Breast epithelium (tissue), 4 donors: ENCODE data around the gene EIF4G3. TPM values are rescaled to one million over a fixed set of nuclear protein-coding genes. Genes with fewer than 3 reads are reported as not detected.

Source experiments
- DNase-seq, 2 donors: peaks; one replicate each; pipeline ENCODE4 v3.0.0-alpha.2; 2019; ENCODE audit warnings: low spot score in 2 of 2
- H3K27ac ChIP-seq, 2 donors: fragments of 200-600 bp; sonication (generic) in 1 of 2; one replicate each; pipeline ENCODE4 v1.5.1; 2016 to 2019; ENCODE audit warnings: mild to moderate bottlenecking in 1 of 2
- H3K27me3 ChIP-seq, 2 donors: fragments of 200-600 bp; sonication (generic) in 1 of 2; one replicate each; pipeline versions ENCODE4 v1.5.1 to v1.6.0; 2017 to 2019; ENCODE audit warnings: control low read depth in 1 of 2, mild to moderate bottlenecking in 1 of 2
- H3K36me3 ChIP-seq: fragments of 200-600 bp; one replicate; pipeline ENCODE4 v1.5.1; 2019
- H3K4me1 ChIP-seq, 2 donors: fragments of 200-600 bp; sonication (generic); one replicate each; pipeline ENCODE4 v1.5.1; 2016 to 2019; ENCODE audit warnings: control low read depth in 1 of 2
- H3K4me3 ChIP-seq, 3 donors: fragments of 200-600 bp; sonication (generic); 1 replicate in 2 of 3; 2 replicates in 1 of 3; pipeline ENCODE4 v1.5.1; 2016 to 2019; ENCODE audit warnings: mild to moderate bottlenecking in 3 of 3, moderate library complexity in 2 of 3
- H3K9me3 ChIP-seq, 2 donors: fragments of 200-600 bp; sonication (generic) in 1 of 2; one replicate each; pipeline ENCODE4 v1.5.1; 2016 to 2019; ENCODE audit warnings: control low read depth in 1 of 2
- POLR2A ChIP-seq: fragments of 450-650 bp; IDR thresholded peaks from one replicate; pipeline ENCODE4 v1.6.1; 2016; ENCODE audit warnings: antibody characterized with exemption, mild to moderate bottlenecking, moderate library complexity
- POLR2AphosphoS5 ChIP-seq, 3 donors: sonication (generic); formaldehyde crosslinking; IDR thresholded peaks; one replicate each; pipeline ENCODE4 v1.6.1; 2017; ENCODE audit warnings: antibody characterized with exemption in 3 of 3
- intact Hi-C: fragments of 100-400 bp; cut with DNase I; formaldehyde crosslinking; loops from one replicate; pipeline ENCODE4 v1.15.1; 2023; ENCODE audit warnings: low total_unique reads
- total RNA-seq, 3 donors: library from RNA; depleted of rRNA; stranded (reverse); fragments of >200 nt; gene quantifications; one replicate each; pipeline ENCODE4 v1.1.0, GENCODE V29; 2016
- TF ChIP-seq, protein P1 (sequence below), 3 donors: fragments of 450-650 bp; IDR thresholded peaks; one replicate each; pipeline ENCODE4 v1.5.1; 2016 to 2017; ENCODE audit warnings: antibody characterized with exemption in 3 of 3, mild to moderate bottlenecking in 3 of 3, moderate library complexity in 3 of 3

The EIF4G3 gene
- total RNA-seq, 3 donors from 2014 or later = 37.8 to 52.4 (median 50.8) TPM

DNA sequence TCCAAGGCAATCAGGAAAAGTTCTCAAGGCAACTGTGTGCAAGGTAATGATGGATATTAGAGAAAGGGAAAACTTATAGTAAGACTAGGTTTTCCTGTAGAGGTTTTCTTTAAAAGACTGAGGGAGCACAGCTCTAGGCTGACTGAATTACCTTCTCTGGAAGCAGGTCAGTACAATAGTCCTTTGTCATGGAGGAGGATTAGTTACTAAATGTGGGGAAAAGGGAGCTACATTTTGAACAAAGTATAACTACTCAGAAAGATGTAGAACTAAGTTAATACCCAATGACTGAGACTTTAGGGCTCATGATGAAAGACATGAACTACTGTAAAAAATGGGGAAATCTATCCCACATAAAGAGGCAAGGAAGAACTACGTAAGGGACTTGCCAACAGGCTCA, 241.0 kb downstream of the EIF4G3 start:
- TF ChIP-seq POLR2AphosphoS5 (IDR thresholded peaks at IDR 0.05) (no peak), POLR2A (no peak)
- TF ChIP-seq, protein P1, sequence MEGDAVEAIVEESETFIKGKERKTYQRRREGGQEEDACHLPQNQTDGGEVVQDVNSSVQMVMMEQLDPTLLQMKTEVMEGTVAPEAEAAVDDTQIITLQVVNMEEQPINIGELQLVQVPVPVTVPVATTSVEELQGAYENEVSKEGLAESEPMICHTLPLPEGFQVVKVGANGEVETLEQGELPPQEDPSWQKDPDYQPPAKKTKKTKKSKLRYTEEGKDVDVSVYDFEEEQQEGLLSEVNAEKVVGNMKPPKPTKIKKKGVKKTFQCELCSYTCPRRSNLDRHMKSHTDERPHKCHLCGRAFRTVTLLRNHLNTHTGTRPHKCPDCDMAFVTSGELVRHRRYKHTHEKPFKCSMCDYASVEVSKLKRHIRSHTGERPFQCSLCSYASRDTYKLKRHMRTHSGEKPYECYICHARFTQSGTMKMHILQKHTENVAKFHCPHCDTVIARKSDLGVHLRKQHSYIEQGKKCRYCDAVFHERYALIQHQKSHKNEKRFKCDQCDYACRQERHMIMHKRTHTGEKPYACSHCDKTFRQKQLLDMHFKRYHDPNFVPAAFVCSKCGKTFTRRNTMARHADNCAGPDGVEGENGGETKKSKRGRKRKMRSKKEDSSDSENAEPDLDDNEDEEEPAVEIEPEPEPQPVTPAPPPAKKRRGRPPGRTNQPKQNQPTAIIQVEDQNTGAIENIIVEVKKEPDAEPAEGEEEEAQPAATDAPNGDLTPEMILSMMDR (IDR thresholded peaks at IDR 0.05) = no peak
- Histone ChIP-seq H3K36me3 (no peaks in the 10 kb centered on the region), H3K27me3 (no peaks in the 10 kb centered on the region), H3K4me1 (no peaks in the 10 kb centered on the region), H3K4me3 (no peak overlapping the region), H3K27ac (no peak overlapping the region), H3K9me3 (no peaks in the 10 kb centered on the region)
- intact Hi-C loops = no loop called here
- DNase-seq = no peak

DNA sequence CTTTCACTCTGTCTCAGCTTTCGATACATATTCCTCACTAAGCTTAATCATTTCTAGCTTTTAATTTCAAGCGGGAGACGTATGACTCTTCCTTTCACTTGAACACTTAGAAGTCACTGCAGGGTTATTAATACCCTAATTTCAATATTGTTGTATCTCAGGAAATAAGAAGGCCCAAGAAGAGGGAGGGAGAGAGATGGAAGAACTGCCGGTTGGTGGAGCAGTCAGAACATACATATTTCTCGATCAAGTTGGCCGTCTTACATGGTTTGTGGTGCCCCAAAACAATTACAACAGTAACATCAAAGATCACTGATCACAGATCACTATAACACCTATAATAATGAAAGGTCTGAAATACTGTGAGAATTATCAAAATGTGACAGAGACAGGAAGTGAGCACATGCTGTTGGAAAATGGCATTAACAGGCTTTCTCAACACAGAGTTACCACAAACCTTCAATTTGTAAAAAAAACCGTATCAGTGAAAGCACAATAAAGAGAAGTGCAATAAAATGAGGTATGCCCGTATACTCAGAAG, 244.2 kb downstream of the EIF4G3 start:
- Histone ChIP-seq H3K27me3 (no peaks in the 10 kb centered on the region), H3K9me3 (no peaks in the 10 kb centered on the region), H3K27ac (no peak overlapping the region), H3K4me1 (no peaks in the 10 kb centered on the region), H3K4me3 (no peak overlapping the region), H3K36me3 (no peaks in the 10 kb centered on the region)
- no peak for DNase-seq
- intact Hi-C loops = no loop called here
- TF ChIP-seq POLR2A (no peak), POLR2AphosphoS5 (IDR thresholded peaks at IDR 0.05) (no peak)
- TF ChIP-seq, protein P1 (IDR thresholded peaks at IDR 0.05) = no peak

DNA sequence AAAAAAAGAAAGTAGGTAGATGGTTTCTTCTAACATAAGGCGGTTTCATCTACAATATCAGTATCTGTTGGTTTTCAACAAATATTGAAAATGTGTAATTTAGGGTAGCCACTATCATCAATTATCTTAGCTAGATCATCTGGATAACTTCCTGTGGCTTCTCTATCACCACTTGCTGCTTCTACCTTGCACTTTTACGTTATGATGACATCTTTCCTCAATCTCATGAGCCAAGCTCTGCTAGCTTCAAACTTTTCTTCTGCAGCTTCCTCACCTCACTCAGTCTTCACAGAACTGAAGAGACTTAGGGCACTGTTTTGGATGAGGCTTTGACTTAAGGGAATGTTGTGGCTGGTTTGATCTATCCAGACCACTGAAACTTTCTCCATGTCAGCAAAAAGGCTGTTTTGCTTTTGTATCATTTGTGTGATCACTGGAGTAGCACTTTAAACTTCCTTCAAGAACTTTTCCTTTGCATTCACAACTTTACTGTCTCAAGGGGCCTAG, 244.7 kb downstream of the EIF4G3 start:
- no peak overlapping the region for H3K4me3 ChIP-seq
- no peaks in the 10 kb centered on the region for H3K36me3 ChIP-seq
- DNase-seq = no peak
- H3K9me3 ChIP-seq = no peaks in the 10 kb centered on the region
- TF ChIP-seq POLR2AphosphoS5 (IDR thresholded peaks at IDR 0.05) = no peak
- TF ChIP-seq, protein P1 (IDR thresholded peaks at IDR 0.05) = no peak
- no peak for TF ChIP-seq POLR2A
- no peaks in the 10 kb centered on the region for H3K4me1 ChIP-seq
- intact Hi-C loops = no loop called here
- no peaks in the 10 kb centered on the region for H3K27me3 ChIP-seq
- H3K27ac ChIP-seq = no peak overlapping the region

DNA sequence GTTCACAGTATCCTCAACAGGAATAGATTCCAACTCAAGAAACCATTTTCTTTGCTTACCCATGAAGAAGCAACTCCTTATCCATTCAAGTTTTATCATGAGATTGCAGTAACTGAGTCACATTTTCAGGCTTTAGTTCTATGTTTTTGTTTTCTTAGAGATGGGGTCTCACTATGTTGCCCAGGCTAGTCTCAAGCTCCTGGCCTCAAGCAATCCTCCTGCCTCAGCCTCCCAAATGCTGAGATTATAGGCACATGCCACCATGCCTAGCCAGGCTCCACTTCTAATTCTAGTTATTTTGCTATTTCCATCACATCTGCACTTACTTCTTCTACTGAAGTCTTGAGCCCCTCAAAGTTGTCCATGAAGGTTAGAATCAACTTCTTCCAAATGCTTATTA, 246.3 kb downstream of the EIF4G3 start:
- H3K27ac ChIP-seq = no peak overlapping the region
- no peak overlapping the region for H3K4me3 ChIP-seq
- no peak for TF ChIP-seq POLR2A
- no peak for TF ChIP-seq POLR2AphosphoS5 (IDR thresholded peaks at IDR 0.05)
- TF ChIP-seq, protein P1 (IDR thresholded peaks at IDR 0.05) = no peak
- H3K4me1 ChIP-seq = no peaks in the 10 kb centered on the region
- DNase-seq = no peak
- no peaks in the 10 kb centered on the region for H3K27me3 ChIP-seq
- no peaks in the 10 kb centered on the region for H3K36me3 ChIP-seq
- no peaks in the 10 kb centered on the region for H3K9me3 ChIP-seq
- intact Hi-C loops = no loop called here

DNA sequence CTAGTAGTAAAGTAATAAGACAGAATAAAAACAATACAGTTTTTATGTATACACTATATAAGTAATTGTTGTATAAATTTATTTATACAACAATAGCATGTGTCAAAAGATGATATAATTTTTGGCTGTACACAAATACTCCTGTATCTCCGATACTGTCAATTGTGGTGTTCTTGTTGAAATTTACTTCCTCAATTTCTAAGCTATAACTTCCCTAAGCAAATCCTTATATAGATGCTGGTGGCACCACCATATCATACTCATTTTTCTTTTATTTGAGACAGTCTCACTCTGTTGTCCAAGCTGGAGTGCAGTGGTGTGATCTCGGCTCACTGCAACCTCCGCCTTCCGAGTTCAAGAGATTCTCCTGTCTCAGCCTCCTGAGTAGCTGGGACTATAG, 248.6 kb downstream of the EIF4G3 start:
- Histone ChIP-seq H3K36me3 (no peaks in the 10 kb centered on the region), H3K4me3 (no peak overlapping the region), H3K27me3 (no peaks in the 10 kb centered on the region), H3K4me1 (no peaks in the 10 kb centered on the region), H3K27ac (no peak overlapping the region), H3K9me3 (no peaks in the 10 kb centered on the region)
- no peak for DNase-seq
- intact Hi-C loops = no loop called here
- TF ChIP-seq, protein P1 (IDR thresholded peaks at IDR 0.05) = no peak
